HTR-8/SVneo (cell line): Measurements from ENCODE around the gene LTF.
"Not testable (repeated sequence)": the region's sequence is repeated elsewhere in the genome, so short reads cannot be mapped to it uniquely, and the experiment has no call there.

Experiments used
- DNase-seq: peaks from one replicate; pipeline ENCODE4 v3.0.0; 2011; ENCODE audit warnings: low spot score, mixed read lengths; ENCODE audit not compliant: insufficient read length
- FAIRE-seq: peaks from 2 replicates; lab custom pipeline; 2011; peaks lifted over from hg19 to GRCh38; lab: Jason Lieb, UNC

Gene LTF

DNA sequence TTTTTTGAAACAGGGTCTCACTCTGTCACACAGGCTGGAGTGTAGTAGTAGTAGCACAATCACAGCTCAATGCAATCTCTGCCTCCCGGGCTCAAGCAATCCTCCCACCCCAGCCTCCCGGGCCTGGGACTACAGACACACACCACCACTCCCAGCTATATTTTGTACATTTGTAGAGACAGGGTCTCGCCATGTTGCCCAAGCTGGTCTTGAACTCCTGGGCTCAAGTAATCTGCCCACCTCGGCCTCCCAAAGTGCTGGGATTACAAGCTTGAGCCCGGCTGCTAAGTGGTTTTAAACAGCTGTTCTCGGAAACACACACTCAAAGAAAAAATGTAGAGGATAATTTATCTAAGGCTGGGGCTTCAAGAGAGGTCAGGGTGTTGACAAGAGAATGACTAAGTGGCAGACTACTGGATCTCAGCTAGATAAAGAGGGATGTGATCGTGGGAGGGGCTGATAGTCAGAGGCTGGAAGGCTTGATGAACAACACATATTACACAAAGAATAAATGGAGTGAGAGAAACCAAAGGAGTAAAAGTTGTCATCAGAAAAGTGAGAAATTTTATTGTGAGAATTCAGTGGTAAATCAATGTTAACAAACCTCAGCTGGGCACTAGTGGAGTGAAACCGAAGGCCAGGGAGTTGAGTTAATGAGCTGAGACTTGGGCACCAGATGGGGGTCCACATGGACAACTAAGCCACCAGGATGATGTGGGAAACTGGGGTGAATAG lies 64.5 kb downstream of the LTF start:
- FAIRE-seq (no peak), DNase-seq (peak; percentile 63)

DNA sequence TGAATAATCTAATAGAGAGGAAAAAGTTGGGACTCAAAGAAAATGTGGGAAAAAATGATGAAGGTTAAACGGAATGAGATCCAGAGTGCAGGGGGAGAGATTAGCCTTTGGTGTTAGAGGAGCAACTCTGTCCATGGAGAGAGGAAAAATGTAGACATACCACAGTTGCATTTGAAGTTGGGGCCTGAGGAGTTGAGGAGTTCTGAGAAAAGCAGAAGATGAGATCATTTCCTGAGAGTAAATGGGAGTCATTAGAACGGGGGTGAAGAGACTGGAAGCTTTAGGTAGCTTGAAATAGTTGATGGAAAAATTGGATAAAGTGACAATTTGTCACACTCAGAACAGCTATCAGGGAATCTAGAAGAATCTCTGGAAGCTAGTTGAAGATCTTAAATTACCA lies 65.1 kb downstream of the LTF start:
- FAIRE-seq = no peak
- DNase-seq = no peak

DNA sequence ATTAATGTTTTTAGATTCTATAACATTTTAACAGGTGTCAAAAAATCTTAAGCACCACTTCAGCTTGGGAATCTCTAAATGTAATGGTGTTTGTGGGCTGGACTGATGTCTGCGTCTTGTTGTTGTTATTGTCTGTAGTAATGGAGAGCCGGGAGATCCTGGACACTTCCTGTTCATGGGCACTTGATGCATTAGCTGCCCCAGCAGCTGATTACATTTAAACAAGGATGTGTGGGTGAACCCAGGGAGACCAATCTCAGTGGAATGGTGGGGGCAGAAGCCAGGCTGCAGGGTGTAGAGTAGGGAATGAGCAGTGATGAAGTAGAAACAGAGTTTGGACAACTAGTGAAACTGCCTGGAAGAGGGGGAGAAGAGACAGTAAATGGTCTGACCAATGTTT lies 65.6 kb downstream of the LTF start:
- no peak for DNase-seq
- FAIRE-seq = no peak

DNA sequence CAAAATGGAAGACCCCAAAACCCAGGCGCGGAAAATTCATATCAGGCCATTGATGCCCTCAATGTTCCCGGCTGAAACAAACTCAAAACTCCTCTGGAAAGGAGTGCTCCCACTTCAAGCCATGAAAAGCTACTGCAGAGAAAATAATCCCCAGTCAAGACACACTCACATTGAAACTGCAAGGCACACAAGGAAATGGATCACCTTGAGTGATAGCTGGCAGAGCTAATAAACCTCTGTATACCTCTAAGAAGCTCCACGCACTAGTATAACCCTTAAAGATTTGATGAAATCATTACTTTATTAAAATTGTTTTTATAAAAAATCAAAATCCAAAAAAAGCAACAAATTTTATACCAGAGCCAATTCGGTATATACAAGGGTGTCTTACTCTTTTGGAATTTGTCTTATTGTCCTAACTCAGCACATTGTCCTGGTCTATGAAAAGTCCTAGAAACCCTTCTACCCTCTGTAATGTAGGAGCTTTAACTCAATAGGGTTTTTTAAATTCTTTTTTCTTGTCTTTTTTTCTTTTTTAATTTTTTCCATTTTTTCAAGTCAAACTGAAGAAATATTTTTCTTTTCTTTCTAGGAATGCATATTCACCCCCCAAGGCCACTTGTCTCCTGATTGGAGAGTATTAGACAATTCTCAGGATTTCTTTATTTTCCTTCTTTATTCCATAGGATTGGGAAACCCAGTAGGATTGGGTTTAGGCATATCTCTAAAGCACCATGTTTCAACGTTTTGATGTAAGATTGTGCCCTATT lies 66.3 kb downstream of the LTF start:
- DNase-seq (no peak), FAIRE-seq (no peak)

DNA sequence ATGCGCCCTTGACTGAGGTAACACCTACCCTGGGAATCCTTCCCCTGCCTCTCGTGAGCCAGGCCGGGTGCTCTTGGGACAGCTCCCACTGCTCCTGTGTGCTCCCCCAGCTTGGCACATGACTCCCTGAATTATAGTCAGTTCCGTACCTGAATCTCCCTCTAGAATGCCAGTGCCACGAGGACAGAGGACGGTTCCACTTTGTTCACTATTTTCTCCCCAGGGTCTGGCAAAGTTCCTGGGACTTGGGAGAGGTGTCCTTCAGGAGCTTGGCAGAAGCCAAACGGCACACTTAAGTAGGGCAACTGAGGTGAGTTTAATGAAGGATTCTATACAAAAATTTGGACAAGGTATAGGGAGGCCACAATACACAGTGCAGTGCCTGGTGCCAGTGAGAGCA lies 67.6 kb downstream of the LTF start:
- DNase-seq = no peak
- no peak for FAIRE-seq

DNA sequence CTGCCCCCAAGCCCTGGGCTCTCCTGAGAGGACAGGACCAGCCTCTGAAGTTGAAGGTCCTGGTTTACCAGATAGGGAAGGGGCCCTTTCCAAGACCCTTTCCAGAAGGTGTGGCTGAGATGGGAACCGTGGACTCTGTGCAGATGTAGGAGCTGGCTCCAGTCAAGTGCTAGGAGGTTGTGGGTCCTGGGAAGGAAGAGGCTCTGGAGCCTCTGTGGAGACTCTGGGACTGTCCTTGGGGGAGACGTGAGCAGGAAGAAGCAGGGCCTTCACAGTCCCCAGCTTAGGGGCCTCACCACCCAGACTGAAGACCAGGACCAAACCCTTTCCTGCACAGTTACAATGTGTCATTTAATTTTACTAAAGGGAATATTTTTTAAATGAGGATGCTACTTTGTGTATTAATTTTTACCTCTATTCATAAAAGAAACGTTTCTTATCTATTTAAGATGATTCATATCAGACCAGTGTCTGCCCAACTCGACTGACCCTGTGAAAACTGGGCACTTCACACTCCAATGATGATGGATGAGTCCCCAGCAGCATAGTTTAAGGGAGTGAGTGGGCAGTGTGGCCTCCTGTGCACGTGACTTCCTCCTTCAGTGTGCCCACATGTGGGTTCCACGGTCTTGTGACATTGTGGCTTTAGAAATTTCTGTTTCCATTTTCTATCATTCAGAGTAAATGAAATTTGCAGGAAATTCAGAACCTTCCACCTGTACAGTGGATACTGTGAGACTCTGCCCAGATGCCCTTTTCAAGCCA lies 68.8 kb downstream of the LTF start:
- FAIRE-seq = no peak

DNA sequence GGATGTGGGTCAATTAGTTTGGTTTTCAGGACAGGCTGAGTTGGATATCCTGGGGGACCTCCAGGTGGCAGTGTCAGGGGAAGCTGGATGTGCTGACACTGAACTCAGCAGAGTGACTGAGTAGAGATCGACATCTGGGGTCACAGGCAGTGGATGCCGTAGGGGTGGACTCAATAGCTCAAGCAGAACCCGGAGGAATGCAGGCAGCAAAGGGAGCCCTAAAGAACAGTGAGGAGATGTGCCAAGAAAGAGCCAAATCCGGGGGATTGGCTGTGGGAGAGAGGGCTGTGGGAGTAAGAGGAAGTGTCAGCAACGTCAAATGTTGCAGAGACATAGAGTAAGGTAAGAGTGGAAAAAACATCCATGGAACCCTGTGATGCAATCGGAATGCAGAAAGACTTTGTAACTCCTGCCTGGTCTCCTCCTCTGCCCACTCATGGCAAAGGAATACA lies 69.5 kb downstream of the LTF start:
- FAIRE-seq (no peak), DNase-seq (no peak)

More for the DNA sequence above, 68.8 kb downstream of the LTF start:
- no peak for DNase-seq

DNA sequence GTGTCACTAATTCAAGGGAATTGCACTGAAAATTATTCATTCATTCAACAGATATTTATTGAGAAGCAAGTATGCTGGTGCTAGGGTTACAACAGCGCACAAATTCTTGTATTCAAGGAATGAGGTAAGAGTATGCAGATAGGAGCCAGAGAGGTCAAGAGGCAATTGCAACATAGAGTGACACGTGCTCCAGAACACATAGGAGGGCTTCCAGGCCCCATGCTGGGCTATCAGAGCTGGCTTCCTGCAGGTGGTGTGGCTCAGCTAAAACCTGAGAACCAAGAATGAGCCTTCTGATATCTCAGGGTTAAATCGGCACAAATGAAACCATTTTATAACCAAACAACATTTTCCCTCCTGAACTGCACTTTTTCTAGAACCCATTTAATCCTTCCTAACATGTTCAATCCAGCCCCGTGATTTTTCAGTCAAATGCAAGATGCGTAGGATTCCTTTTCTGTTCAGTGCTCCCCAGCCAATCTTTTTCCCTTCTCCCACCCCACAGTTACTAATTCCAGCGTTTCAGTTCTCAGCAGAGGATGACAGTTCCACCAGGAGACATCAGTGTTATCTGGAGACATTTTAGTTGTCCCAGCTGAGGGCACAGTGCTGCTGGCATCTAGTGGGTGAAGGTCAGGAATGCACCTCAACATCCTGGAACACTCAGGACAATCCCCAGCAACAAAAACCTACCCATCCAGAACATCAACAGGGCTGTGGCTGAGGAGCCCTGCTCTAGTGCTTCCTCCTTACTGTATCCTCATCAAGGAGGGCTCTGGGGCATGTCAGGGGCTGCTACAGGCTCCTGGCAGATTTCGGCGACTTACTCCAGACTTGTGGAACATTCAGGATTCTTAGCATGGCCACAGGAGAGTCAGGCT lies 70.9 kb downstream of the LTF start:
- FAIRE-seq (no peak), DNase-seq (no peak)

DNA sequence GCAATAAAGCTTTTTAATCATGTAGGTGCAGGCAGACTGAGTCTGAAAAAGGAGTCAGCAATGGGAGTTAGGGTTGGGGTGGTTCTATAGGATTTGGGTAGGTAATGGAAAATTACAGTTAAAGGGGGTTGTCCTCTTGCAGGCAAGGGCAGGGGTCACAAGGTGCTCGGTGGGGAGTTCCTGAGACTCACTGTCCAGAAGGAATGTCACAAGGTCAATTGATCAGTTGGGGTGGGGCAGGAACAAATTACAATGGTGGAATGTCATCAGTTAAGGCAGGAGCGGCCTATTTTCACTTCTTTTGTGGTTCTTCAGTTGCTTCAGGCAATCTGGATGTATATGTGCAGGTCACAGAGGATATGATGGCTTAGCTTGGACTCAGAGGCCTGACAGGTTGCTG lies 71.7 kb downstream of the LTF start:
- FAIRE-seq (no peak), DNase-seq (no peak)

DNA sequence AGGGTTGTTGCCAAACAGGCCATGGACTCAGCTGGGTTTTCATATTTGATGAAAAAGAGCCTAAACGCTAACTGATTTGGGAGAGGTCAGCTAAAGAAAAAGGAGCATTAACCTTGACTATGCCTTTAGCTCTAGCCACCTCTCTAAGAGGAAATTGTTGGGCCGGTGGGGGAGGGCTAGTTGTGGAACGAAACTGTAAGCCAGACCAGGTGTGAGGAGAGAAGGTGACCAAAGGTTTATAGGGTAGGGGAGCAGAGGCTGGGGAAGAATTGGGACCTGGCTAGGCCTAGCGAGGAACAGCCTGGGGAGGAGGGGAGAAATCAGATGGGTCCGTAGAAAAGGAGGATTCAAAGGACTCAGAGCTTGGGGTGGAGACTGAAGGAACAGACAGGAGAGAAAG lies 73.2 kb downstream of the LTF start:
- not testable (repeated sequence) for FAIRE-seq, DNase-seq

DNA sequence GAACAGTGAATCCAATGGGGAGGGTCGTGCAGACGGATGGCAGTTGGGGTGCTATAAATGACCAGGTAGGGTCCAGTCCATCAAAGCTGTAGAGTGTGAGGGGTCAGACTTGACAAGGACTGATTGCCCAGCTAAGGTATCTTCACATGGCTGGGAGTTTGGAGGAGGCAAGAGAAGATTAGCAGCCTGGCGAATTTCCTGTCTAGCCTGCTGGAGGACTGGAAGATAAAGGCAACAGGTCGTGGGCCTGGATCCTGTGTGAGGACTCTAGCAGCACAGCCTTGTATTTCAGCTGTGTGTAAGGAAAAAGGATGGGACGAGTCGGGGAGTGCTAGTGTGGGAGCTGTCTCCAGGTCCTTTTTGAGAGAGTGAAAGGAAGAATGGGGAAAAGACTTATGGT lies 75.4 kb downstream of the LTF start:
- FAIRE-seq = no peak
- no peak for DNase-seq

DNA sequence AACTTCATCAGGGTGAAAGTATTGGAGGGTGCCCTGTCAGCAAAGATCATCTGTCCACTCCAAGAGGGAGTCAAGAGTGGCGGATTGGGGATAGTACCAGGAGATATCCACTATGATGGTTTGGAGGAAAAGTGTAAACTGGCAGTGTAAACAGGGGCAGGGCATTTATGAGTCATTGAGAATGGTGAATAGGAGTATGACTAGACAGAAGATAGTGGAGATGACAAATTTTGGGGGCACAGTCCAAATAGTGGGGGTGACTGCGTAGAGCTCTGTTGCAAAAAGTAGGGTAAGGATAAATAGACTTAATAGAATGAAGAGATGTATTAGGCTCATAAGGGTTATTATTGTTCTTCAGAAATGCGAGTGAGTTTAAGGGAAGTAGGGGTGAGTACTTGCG lies 75.9 kb downstream of the LTF start:
- DNase-seq, FAIRE-seq: not testable (repeated sequence)

DNA sequence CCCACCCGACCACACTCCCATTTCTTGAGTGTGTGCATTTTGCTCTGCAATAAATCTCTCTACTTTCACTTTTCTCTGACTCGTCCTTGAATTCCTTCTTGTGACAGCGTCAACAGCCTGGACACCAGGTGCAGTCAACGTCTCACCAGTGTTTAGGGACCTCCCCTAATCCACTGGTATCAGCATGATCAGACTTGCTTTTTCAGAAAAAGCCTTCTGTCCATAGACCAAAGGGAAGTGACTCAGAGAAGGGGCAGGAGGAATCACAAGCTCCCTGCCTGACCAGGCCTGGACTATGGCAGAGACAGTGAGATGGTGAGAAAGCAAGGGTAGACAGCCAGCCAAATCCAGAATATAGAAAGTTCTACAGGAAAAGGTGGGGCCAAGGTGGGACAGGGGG lies 78.5 kb downstream of the LTF start:
- peak; percentile 76 for DNase-seq
- FAIRE-seq = peak; percentile 59
